Breast epithelium (tissue), 4 donors: Measurements from ENCODE around the gene KRT31. TPM values are rescaled to one million over a fixed set of nuclear protein-coding genes. Genes with fewer than 3 reads are reported as not detected.
"Not testable (repeated sequence)": the region's sequence is repeated elsewhere in the genome, so short reads cannot be mapped to it uniquely, and the experiment has no call there.

Source experiments
- DNase-seq, 2 donors: peaks; one replicate each; pipeline ENCODE4 v3.0.0-alpha.2; 2019; ENCODE audit warnings: low spot score in 2 of 2
- H3K27ac ChIP-seq, 2 donors: fragments of 200-600 bp; sonication (generic) in 1 of 2; one replicate each; pipeline ENCODE4 v1.5.1; 2016 to 2019; ENCODE audit warnings: mild to moderate bottlenecking in 1 of 2
- H3K27me3 ChIP-seq, 2 donors: fragments of 200-600 bp; sonication (generic) in 1 of 2; one replicate each; pipeline versions ENCODE4 v1.5.1 to v1.6.0; 2017 to 2019; ENCODE audit warnings: control low read depth in 1 of 2, mild to moderate bottlenecking in 1 of 2
- H3K36me3 ChIP-seq: fragments of 200-600 bp; one replicate; pipeline ENCODE4 v1.5.1; 2019
- H3K4me1 ChIP-seq, 2 donors: fragments of 200-600 bp; sonication (generic); one replicate each; pipeline ENCODE4 v1.5.1; 2016 to 2019; ENCODE audit warnings: control low read depth in 1 of 2
- H3K4me3 ChIP-seq, 3 donors: fragments of 200-600 bp; sonication (generic); 1 replicate in 2 of 3; 2 replicates in 1 of 3; pipeline ENCODE4 v1.5.1; 2016 to 2019; ENCODE audit warnings: mild to moderate bottlenecking in 3 of 3, moderate library complexity in 2 of 3
- H3K9me3 ChIP-seq, 2 donors: fragments of 200-600 bp; sonication (generic) in 1 of 2; one replicate each; pipeline ENCODE4 v1.5.1; 2016 to 2019; ENCODE audit warnings: control low read depth in 1 of 2
- CTCF ChIP-seq, 3 donors: fragments of 450-650 bp; IDR thresholded peaks; one replicate each; pipeline ENCODE4 v1.5.1; 2016 to 2017; ENCODE audit warnings: antibody characterized with exemption in 3 of 3, mild to moderate bottlenecking in 3 of 3, moderate library complexity in 3 of 3
- POLR2A ChIP-seq: fragments of 450-650 bp; IDR thresholded peaks from one replicate; pipeline ENCODE4 v1.6.1; 2016; ENCODE audit warnings: antibody characterized with exemption, mild to moderate bottlenecking, moderate library complexity
- POLR2AphosphoS5 ChIP-seq, 3 donors: sonication (generic); formaldehyde crosslinking; IDR thresholded peaks; one replicate each; pipeline ENCODE4 v1.6.1; 2017; ENCODE audit warnings: antibody characterized with exemption in 3 of 3
- intact Hi-C: fragments of 100-400 bp; cut with DNase I; formaldehyde crosslinking; loops from one replicate; pipeline ENCODE4 v1.15.1; 2023; ENCODE audit warnings: low total_unique reads
- total RNA-seq, 3 donors: library from RNA; depleted of rRNA; stranded (reverse); fragments of >200 nt; gene quantifications; one replicate each; pipeline ENCODE4 v1.1.0, GENCODE V29; 2016

KRT31 gene
- total RNA-seq, 3 donors from 2014 or later = not detected

GRCh38 chr17:41347869-41348760, 49.3 kb downstream of the KRT31 start:
- DNase-seq = no peak
- intact Hi-C loops = no loop called here
- H3K36me3 ChIP-seq = no peaks in the 10 kb centered on the region
- H3K27ac ChIP-seq = peak overlapping the region; percentile 27 to 38
- H3K9me3 ChIP-seq = no peaks in the 10 kb centered on the region
- H3K4me1 ChIP-seq = peaks cover 0 to 7% of the 10 kb centered on the region in 2 donors
- TF ChIP-seq POLR2A (no peak), CTCF (IDR thresholded peaks at IDR 0.05) (no peak), POLR2AphosphoS5 (IDR thresholded peaks at IDR 0.05) (no peak)
- H3K27me3 ChIP-seq = no peaks in the 10 kb centered on the region
- H3K4me3 ChIP-seq = no peak overlapping the region

- intact Hi-C loops, DNase-seq, H3K4me1 ChIP-seq, H3K27me3 ChIP-seq, H3K4me3 ChIP-seq, H3K36me3 ChIP-seq: not testable (repeated sequence)
- Histone ChIP-seq H3K27ac (peak overlapping the region; percentile 27 to 54), H3K9me3 (peaks cover 7 to 16% of the 10 kb centered on the region in 2 donors)
Observed at GRCh38 chr17:41346421-41346820, 51.0 kb downstream of the KRT31 start.

- H3K4me3 ChIP-seq = no peak overlapping the region
- peak overlapping the region; percentile 27 to 54 for H3K27ac ChIP-seq
- H3K36me3 ChIP-seq = no peaks in the 10 kb centered on the region
- TF ChIP-seq CTCF (IDR thresholded peaks at IDR 0.05) (no peak), POLR2A (no peak), POLR2AphosphoS5 (IDR thresholded peaks at IDR 0.05) (no peak)
- DNase-seq = no peak
- H3K27me3 ChIP-seq = no peaks in the 10 kb centered on the region
- peaks cover 7 to 17% of the 10 kb centered on the region in 2 donors for H3K9me3 ChIP-seq
- intact Hi-C loops = no loop called here
- peaks cover 0 to 7% of the 10 kb centered on the region in 2 donors for H3K4me1 ChIP-seq
Observed at GRCh38 chr17:41345992-41346391, 51.4 kb downstream of the KRT31 start.

Other genes with a start within 250 kb of the KRT31 start
- gene KRTAP4-5, start 247.8 kb downstream of the KRT31 start, total RNA-seq = not detected
- gene KRTAP4-4, start 236.9 kb downstream of the KRT31 start, total RNA-seq = not detected
- gene KRTAP4-3, start 229.4 kb downstream of the KRT31 start, total RNA-seq = not detected
- not detected for gene KRTAP4-2, start 219.4 kb downstream of the KRT31 start, total RNA-seq
- not detected for gene KRTAP4-1, start 212.7 kb downstream of the KRT31 start, total RNA-seq
- gene KRTAP9-1, start 207.7 kb downstream of the KRT31 start, total RNA-seq = not detected
- gene KRTAP9-2, start 171.0 kb downstream of the KRT31 start, total RNA-seq = not detected
- gene KRTAP9-3, start 165.2 kb downstream of the KRT31 start, total RNA-seq = not detected
- not detected for gene KRTAP9-8, start 159.6 kb downstream of the KRT31 start, total RNA-seq
- not detected for gene KRTAP9-4, start 147.9 kb downstream of the KRT31 start, total RNA-seq
- not detected for gene KRTAP9-9, start 142.2 kb downstream of the KRT31 start, total RNA-seq
- gene KRTAP9-6, start 132.2 kb downstream of the KRT31 start, total RNA-seq = not detected
- not detected for gene KRTAP9-7, start 121.9 kb downstream of the KRT31 start, total RNA-seq
- not detected for gene KRTAP29-1, start 94.8 kb downstream of the KRT31 start, total RNA-seq
- not detected for gene KRTAP16-1, start 88.3 kb downstream of the KRT31 start, total RNA-seq
- not detected for gene KRTAP17-1, start 81.9 kb downstream of the KRT31 start, total RNA-seq
- not detected for gene KRT33A, start 46.8 kb downstream of the KRT31 start, total RNA-seq
- not detected for gene KRT33B, start 27.8 kb downstream of the KRT31 start, total RNA-seq
- gene KRT34, start 15.3 kb downstream of the KRT31 start, total RNA-seq = not detected
- gene KRT37, start 27.0 kb upstream of the KRT31 start, total RNA-seq = not detected
- not detected for gene KRT38, start 43.4 kb upstream of the KRT31 start, total RNA-seq
- under 1 TPM in 2 of 3 donors, not detected in 1; 0.33 to 0.73 TPM for gene KRT32, start 69.8 kb upstream of the KRT31 start, total RNA-seq
- gene KRT35, start 83.5 kb upstream of the KRT31 start, total RNA-seq = not detected
- gene KRT36, start 92.3 kb upstream of the KRT31 start, total RNA-seq = not detected
- gene KRT13, start 108.0 kb upstream of the KRT31 start, total RNA-seq = 1 to 10 TPM in 1 of 3 donors, not detected in 2; 1.6 TPM
- 1,000 to 10,000 TPM in 1 of 3 donors, 100 to 1,000 TPM in 1, under 1 TPM in 1; 0.80 to 2,244 (median 331) TPM for gene KRT15, start 121.3 kb upstream of the KRT31 start, total RNA-seq
- gene KRT19, start 130.7 kb upstream of the KRT31 start, total RNA-seq = 1,000 to 10,000 TPM in 1 of 3 donors, 100 to 1,000 TPM in 1, 1 to 10 TPM in 1; 6.7 to 1,011 (median 375) TPM
- under 1 TPM in 1 of 3 donors, not detected in 2; 0.44 TPM for gene KRT9, start 174.5 kb upstream of the KRT31 start, total RNA-seq
- gene KRT14, start 189.3 kb upstream of the KRT31 start, total RNA-seq = 100 to 1,000 TPM in 2 of 3 donors, under 1 TPM in 1; 0.80 to 692 (median 388) TPM
- 100 to 1,000 TPM in 1 of 3 donors, 10 to 100 TPM in 1, 1 to 10 TPM in 1; 2.6 to 100 (median 51.8) TPM for gene KRT16, start 215.2 kb upstream of the KRT31 start, total RNA-seq
- 1,000 to 10,000 TPM in 2 of 3 donors, 1 to 10 TPM in 1; 1.9 to 1,676 (median 1,373) TPM for gene KRT17, start 227.0 kb upstream of the KRT31 start, total RNA-seq